Adrenal gland (tissue), 12 donors: Measurements from ENCODE around the gene TTF2. TPM values are rescaled to one million over a fixed set of nuclear protein-coding genes. Genes with fewer than 3 reads are reported as not detected.
A peak's percentile ranks its signal among the peaks of the same experiment; 100 is the strongest.
"Not testable (repeated sequence)": the region's sequence is repeated elsewhere in the genome, so short reads cannot be mapped to it uniquely, and the experiment has no call there.

ENCODE experiments used
- DNase-seq, 7 donors: peaks; one replicate each; pipeline ENCODE4 v3.0.0-alpha.2; 2019 to 2020
- H3K27ac ChIP-seq, 5 donors: fragments of 200-600 bp; sonication (generic) in 4 of 5; 1 replicate in 3 of 5; 2 replicates in 2 of 5; pipeline versions ENCODE4 v1.5.1 to v1.8.0; 2016 to 2020; ENCODE audit warnings: mild to moderate bottlenecking in 1 of 5
- H3K27me3 ChIP-seq: fragments of 200-600 bp; 2 replicates; pipeline ENCODE4 v1.8.0; 2021
- H3K36me3 ChIP-seq, 2 donors: fragments of 200-600 bp; replicated peaks in 1 of 2; 1 replicate in 1 of 2; 2 replicates in 1 of 2; pipeline versions ENCODE4 v1.5.1 to v1.8.0; 2018 to 2022
- H3K4me1 ChIP-seq, 2 donors: fragments of 200-600 bp; replicated peaks in 1 of 2; 1 replicate in 1 of 2; 2 replicates in 1 of 2; pipeline versions ENCODE4 v1.5.1 to v1.8.0; 2018 to 2021
- H3K4me3 ChIP-seq, 4 donors: fragments of 200-600 bp; sonication (generic) in 3 of 4; one replicate each; pipeline ENCODE4 v1.5.1; 2016 to 2018
- H3K9me3 ChIP-seq, 3 donors: fragments of 200-600 bp; sonication (generic) in 1 of 3; replicated peaks in 1 of 3; 1 replicate in 2 of 3; 2 replicates in 1 of 3; pipeline versions ENCODE4 v1.5.1 to v1.8.0; 2016 to 2021
- POLR2A ChIP-seq, 2 donors: fragments of 450-650 bp; IDR thresholded peaks; one replicate each; pipeline ENCODE4 v1.6.1; 2017; ENCODE audit warnings: antibody characterized with exemption in 2 of 2, mild to moderate bottlenecking in 2 of 2, moderate library complexity in 1 of 2
- WGBS, 4 donors: extraction: QIAGEN DNeasy Blood & Tissue Kit in 2 of 4; methylation state at CpG; one replicate each; pipeline versions ENCODE4 v1.1.5 to v1.1.7; 2013 to 2017; 5-methylcytosine and 5-hydroxymethylcytosine counted together
- intact Hi-C, 2 donors: fragments of 100-400 bp; cut with DNase I; formaldehyde crosslinking; loops; one replicate each; pipeline versions ENCODE4 v1.14.1 to v1.15.0; 2022 to 2023
- polyA plus RNA-seq, 3 donors: library from polyadenylated mRNA; stranded (reverse); fragments of 200-250 nt in 2 of 3; fragments of 350-450 nt in 1 of 3; fragmentation: Illumina TruSeq in 1 of 3; extraction: RNeasy Lipid Tissue Mini Kit (QIAGEN cat#74804) in 1 of 3; gene quantifications; one replicate each; pipeline ENCODE4 v1.2.3, GENCODE V29; 2013 to 2014
- total RNA-seq, 9 donors: library from RNA; depleted of rRNA in 4 of 9; stranded (reverse); fragments of >200 nt in 4 of 9; fragments of 120-200 nt in 1 of 9; fragmentation: NEBNext Ultra II Directional in 1 of 9; extraction: Animal tissue kit (Norgen Biotek cat#: 25700) in 1 of 9; gene quantifications; one replicate each; pipeline versions ENCODE4 v1.1.0 to v1.2.4, GENCODE V29; 2013 to 2023
- TF ChIP-seq, protein P1 (sequence below), 6 experiments: fragments of 450-650 bp in 4 of 6; fragments of 200-600 bp in 2 of 6; sonication (generic) in 1 of 6; IDR thresholded peaks; 1 replicate in 5 of 6; 2 replicates in 1 of 6; pipeline versions ENCODE4 v1.5.1 to v1.8.0; 2016 to 2021; ENCODE audit warnings: antibody characterized with exemption in 6 of 6, mild to moderate bottlenecking in 2 of 6, moderate library complexity in 1 of 6
- donor health status: healthy with polysubstance abuse.
- donor health status: Bipolar disorder and iron deficiency.
- donor health status: DM: yes; HTN: yes; CAD: no.
- donor health status: DM: no; HTN: no; CAD: no.
- donor health status: DM: no; HTN: no; CAD: no.
- donor health status: DM: yes; HTN: yes; CAD: no.

TTF2 gene
- total and polyA plus RNA-seq, 12 donors = 3.5 to 28.2 (median 19.2) TPM

DNA sequence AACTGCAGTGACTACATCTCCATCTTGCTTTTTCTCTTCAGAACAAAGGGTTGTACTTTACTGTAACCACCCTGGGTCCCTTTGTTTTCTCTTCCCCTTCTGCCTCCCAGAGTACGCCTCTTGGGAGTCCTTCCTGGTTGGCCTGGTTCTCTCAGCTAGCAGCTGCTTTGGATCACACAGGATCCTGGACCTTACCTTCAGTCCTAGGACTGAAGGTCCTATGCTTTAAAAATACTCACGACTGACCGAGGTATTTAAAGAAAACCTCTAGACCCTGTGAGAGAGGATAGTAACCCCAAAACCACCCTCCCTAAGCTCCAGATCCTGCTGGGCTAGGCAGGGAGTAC lies 56.6 kb downstream of the TTF2 start:
- H3K9me3 ChIP-seq = no peaks in the 10 kb centered on the region
- TF ChIP-seq, protein P1, sequence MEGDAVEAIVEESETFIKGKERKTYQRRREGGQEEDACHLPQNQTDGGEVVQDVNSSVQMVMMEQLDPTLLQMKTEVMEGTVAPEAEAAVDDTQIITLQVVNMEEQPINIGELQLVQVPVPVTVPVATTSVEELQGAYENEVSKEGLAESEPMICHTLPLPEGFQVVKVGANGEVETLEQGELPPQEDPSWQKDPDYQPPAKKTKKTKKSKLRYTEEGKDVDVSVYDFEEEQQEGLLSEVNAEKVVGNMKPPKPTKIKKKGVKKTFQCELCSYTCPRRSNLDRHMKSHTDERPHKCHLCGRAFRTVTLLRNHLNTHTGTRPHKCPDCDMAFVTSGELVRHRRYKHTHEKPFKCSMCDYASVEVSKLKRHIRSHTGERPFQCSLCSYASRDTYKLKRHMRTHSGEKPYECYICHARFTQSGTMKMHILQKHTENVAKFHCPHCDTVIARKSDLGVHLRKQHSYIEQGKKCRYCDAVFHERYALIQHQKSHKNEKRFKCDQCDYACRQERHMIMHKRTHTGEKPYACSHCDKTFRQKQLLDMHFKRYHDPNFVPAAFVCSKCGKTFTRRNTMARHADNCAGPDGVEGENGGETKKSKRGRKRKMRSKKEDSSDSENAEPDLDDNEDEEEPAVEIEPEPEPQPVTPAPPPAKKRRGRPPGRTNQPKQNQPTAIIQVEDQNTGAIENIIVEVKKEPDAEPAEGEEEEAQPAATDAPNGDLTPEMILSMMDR (IDR thresholded peaks at IDR 0.05) = no peak
- TF ChIP-seq POLR2A (IDR thresholded peaks at IDR 0.05) = no peak
- H3K27me3 ChIP-seq = no peaks in the 10 kb centered on the region
- H3K4me3 ChIP-seq = no peak overlapping the region
- 79 to 89% (median 85%) methylated on average over 3 of the region's 3 CpGs for WGBS, 4 donors
- DNase-seq = no peak
- no peak overlapping the region for H3K27ac ChIP-seq
- H3K36me3 ChIP-seq = no peaks in the 10 kb centered on the region
- intact Hi-C loops = no loop called here
- peaks cover 5 to 8% of the 10 kb centered on the region in 2 donors for H3K4me1 ChIP-seq

DNA sequence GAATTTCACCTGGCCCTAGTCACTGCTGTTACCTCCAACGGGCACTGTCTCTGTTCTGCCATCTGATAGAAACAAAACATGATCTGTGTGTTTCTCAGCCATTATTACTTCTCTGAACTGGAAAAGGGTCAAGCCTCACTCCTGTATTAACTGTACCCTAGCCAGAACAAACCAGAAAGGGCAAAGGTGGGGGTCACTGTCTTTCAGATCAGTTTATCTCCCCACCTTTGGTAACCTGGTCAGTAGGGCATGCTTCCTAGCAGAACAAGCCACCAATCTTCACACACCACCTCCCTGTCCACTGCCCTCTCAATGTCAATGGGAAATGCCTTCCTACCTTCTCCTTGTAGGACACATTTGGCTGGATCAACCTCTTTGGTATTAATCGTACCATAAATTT lies 57.6 kb downstream of the TTF2 start:
- H3K9me3 ChIP-seq = no peaks in the 10 kb centered on the region
- TF ChIP-seq POLR2A (IDR thresholded peaks at IDR 0.05) = no peak
- TF ChIP-seq, protein P1 (IDR thresholded peaks at IDR 0.05) = no peak
- H3K27me3 ChIP-seq = no peaks in the 10 kb centered on the region
- peaks cover 5 to 13% of the 10 kb centered on the region in 2 donors for H3K4me1 ChIP-seq
- WGBS, 4 donors = 67 to 94% (median 85%) methylated on average over 2 of the region's 2 CpGs
- no peak for DNase-seq
- H3K36me3 ChIP-seq = no peaks in the 10 kb centered on the region
- H3K4me3 ChIP-seq = no peak overlapping the region
- intact Hi-C loops = no loop called here
- no peak overlapping the region for H3K27ac ChIP-seq

DNA sequence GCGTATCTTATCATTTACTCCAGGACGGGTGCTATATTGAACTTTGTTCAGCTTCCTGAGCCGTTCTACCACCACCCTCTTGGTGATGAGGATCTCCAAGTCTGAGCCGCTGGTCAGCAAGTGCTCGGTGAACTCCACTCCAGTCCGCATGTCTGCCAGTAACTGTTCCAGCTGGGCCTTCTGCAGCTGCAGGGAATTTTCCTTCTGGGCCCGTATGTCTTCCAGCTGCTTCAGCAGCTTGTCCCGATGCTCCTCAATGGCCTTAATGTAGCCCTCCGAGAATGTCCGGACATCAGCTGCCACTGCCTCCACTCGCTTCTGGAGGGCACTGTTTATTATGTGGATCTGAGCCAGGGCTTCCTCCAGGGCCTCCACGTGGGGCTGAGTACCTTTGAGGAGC lies 58.0 kb downstream of the TTF2 start:
- TF ChIP-seq POLR2A (IDR thresholded peaks at IDR 0.05) = no peak
- TF ChIP-seq, protein P1 (IDR thresholded peaks at IDR 0.05) = no peak
- H3K4me3 ChIP-seq = no peak overlapping the region
- no peaks in the 10 kb centered on the region for H3K9me3 ChIP-seq
- no peak overlapping the region for H3K27ac ChIP-seq
- intact Hi-C loops = no loop called here
- no peaks in the 10 kb centered on the region for H3K27me3 ChIP-seq
- 88 to 92% (median 90%) methylated on average over 11 to 12 of the region's 12 CpGs for WGBS, 4 donors
- no peak for DNase-seq
- H3K36me3 ChIP-seq = no peaks in the 10 kb centered on the region
- H3K4me1 ChIP-seq = peaks cover 5 to 14% of the 10 kb centered on the region in 2 donors

DNA sequence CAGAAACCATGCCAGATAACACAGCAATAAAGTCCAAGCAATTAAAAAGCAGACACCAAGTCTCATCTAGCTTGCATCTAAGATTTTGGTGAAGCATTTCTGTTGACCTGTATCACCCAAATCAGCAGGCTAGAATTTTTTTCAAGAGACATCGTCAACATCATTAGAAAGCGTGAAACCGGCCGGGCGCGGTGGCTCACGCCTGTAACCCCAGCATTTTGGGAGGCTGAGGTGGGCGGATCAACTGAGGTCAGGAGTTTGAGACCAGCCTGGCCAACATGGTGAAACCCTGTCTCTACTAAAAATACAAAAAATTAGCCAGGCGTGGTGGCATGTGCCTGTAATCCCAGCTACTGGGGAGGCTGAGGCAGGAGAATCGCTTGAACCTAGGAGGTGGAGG lies 59.0 kb downstream of the TTF2 start:
- H3K4me3 ChIP-seq, DNase-seq, intact Hi-C loops, H3K27me3 ChIP-seq, H3K27ac ChIP-seq, H3K36me3 ChIP-seq, H3K9me3 ChIP-seq: not testable (repeated sequence)
- H3K4me1 ChIP-seq = peaks cover 5 to 14% of the 10 kb centered on the region in 2 donors
- WGBS, 4 donors = 91 to 99% (median 95%) methylated on average over 10 of the region's 10 CpGs

DNA sequence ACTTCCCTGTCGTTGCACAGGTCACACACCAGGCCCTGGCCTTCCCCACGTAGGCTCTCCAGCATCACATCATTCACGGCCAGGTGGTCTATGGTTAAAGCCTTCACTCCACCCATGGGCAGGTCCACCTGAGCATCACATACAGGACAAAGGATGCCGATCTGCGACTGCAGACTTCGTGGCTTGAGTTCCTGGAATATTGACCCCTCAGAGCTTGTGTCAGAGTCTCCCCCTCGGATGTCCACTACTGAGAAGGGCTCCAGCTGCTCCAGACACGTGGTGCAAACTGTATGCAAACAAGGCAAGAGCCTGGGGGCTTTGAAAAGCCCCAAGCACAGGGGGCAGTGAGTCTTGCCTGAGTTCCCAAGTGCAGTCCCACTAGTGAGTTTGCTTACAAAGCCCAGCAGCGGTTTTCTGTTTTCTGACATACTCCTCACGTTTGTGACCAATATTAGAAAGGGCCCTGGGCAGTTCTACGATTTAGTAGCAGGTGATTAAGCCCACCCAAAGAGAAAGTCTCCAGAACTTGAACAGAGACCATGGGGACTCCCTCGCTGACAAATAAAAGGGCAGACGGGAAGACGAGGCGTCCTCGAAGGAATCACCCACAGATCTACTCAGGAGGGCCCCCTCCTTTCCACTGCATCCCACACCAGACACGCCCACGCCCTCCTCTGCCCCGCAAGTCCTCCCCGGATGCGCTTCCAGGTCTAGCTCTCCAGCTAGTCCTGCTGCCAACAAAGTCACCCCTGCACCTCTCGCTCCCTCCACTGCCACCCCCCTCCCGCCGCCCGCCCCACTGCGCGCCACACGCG lies 60.9 kb downstream of the TTF2 start:
- no peaks in the 10 kb centered on the region for H3K9me3 ChIP-seq
- peak overlapping the region in 3 of 4 donors; percentile 13 to 74 (median 55) for H3K4me3 ChIP-seq
- peak in 1 of 7 donors; percentile 53 for DNase-seq
- peak overlapping the region in 4 of 5 donors; percentile 87 to 96 (median 93) for H3K27ac ChIP-seq
- TF ChIP-seq, protein P1 (IDR thresholded peaks at IDR 0.05) = no peak
- no peak for TF ChIP-seq POLR2A (IDR thresholded peaks at IDR 0.05)
- H3K4me1 ChIP-seq = peaks cover 5 to 14% of the 10 kb centered on the region in 2 donors
- 15 to 28% (median 20%) methylated on average over 19 to 29 of the region's 29 CpGs for WGBS, 4 donors
- no peaks in the 10 kb centered on the region for H3K36me3 ChIP-seq
- H3K27me3 ChIP-seq = no peaks in the 10 kb centered on the region
- intact Hi-C loops = loop anchor here in 1 of 2 donors (10.0 kb wide), 1 partner anchor 164 kb away; no protein-coding TSS in a partner anchor
